HCT116 (cell line): Measurements from ENCODE around the gene C2orf92. TPM values are rescaled to one million over a fixed set of nuclear protein-coding genes. Genes with fewer than 3 reads are reported as not detected.

Source experiments
- ATAC-seq: fragments of 200-7000 bp; cut with Tn5 transposase; 2 replicates; pipeline ENCODE4 v1.9.1; 2020; ENCODE audit warnings: mild to moderate bottlenecking, moderate library complexity
- BruUV-seq: library from RNA; stranded (reverse); fragments of 400-500 nt; replicated peaks from 2 replicates; lab custom pipeline; 2021; lab: Mats Ljungman, UMichigan
- CTCF ChIA-PET: fragments of 300-600 bp; sonication (Branson Sonifier 250); formaldehyde crosslinking; loops from one replicate; lab custom pipeline; 2021; ENCODE audit warnings: antibody characterized with exemption; lab: Charles Lee
- POLR2A ChIA-PET: fragments of 300-600, 350-600 bp; sonication (Branson Sonifier 250); formaldehyde crosslinking; loops from one replicate; lab custom pipeline; 2021; ENCODE audit warnings: antibody characterized with exemption; lab: Charles Lee
- RAD21 ChIA-PET, 2 experiments: fragments of 300-600 bp; sonication (Branson Sonifier 250); formaldehyde crosslinking; loops; one replicate each; lab custom pipeline; 2023; ENCODE audit warnings: low total read pairs in 2 of 2; ENCODE audit not compliant: uncharacterized antibody in 2 of 2, unreplicated experiment in 2 of 2, low non-redundant PET in 1 of 2; lab: Charles Lee
- DNase-seq: peaks from one replicate; pipeline ENCODE4 v3.0.0-alpha.2; 2010; ENCODE audit warnings: low read depth, low spot score
- H2AFZ ChIP-seq: fragments of 200-600 bp; shearing (Covaris generic), sonication (generic); 2 replicates; pipeline ENCODE4 v1.6.1; 2017; ENCODE audit warnings: low read depth, mixed run types, mixed read lengths, antibody characterized with exemption, low read length; ENCODE audit not compliant: poor library complexity, severe bottlenecking
- H3K27ac ChIP-seq: 2 replicates; pipeline ENCODE4 v1.5.1; 2012; ENCODE audit warnings: low read depth, low read length
- H3K27me3 ChIP-seq: fragments of 200-600 bp; sonication (generic); 2 replicates; pipeline ENCODE4 v1.6.1; 2016; ENCODE audit warnings: mixed run types, low read length, mixed read lengths; ENCODE audit not compliant: insufficient read depth
- H3K36me3 ChIP-seq, 2 experiments: fragments of 200-500 bp in 1 of 2; fragments of 200-600 bp in 1 of 2; sonication (Bioruptor generic) in 1 of 2; sonication (generic) in 1 of 2; 2 replicates each; pipeline versions ENCODE4 v1.5.1 to v1.6.1; 2014 to 2016; ENCODE audit warnings: low read length in 2 of 2, inconsistent platforms in 1 of 2, mixed read lengths in 1 of 2, mixed run types in 1 of 2; ENCODE audit not compliant: insufficient read depth in 2 of 2, control insufficient read depth in 1 of 2
- H3K4me1 ChIP-seq, 2 experiments: fragments of 200-600 bp in 1 of 2; sonication (generic) in 1 of 2; 2 replicates each; pipeline versions ENCODE4 v1.5.1 to v1.6.1; 2012 to 2017; ENCODE audit warnings: low read length in 2 of 2, inconsistent platforms in 1 of 2, mild to moderate bottlenecking in 1 of 2, mixed read lengths in 1 of 2, mixed run types in 1 of 2, moderate library complexity in 1 of 2; ENCODE audit not compliant: insufficient read depth in 2 of 2, control insufficient read depth in 1 of 2
- H3K4me2 ChIP-seq: fragments of 200-600 bp; sonication (generic); 2 replicates; pipeline ENCODE4 v1.6.1; 2017; ENCODE audit warnings: mixed run types, low read length, mixed read lengths
- H3K4me3 ChIP-seq, 2 experiments: fragments of 200-600 bp in 1 of 2; sonication (generic) in 1 of 2; replicated peaks in 1 of 2; 2 replicates each; pipeline ENCODE4 v1.5.1; 2011 to 2016; ENCODE audit warnings: low read length in 2 of 2, control low read depth in 1 of 2, low read depth in 1 of 2, mild to moderate bottlenecking in 1 of 2, mixed read lengths in 1 of 2, mixed run types in 1 of 2
- H3K79me2 ChIP-seq: fragments of 200-600 bp; sonication (generic); 2 replicates; pipeline ENCODE4 v1.6.1; 2017; ENCODE audit warnings: mild to moderate bottlenecking, mixed run types, low read length, moderate library complexity, mixed read lengths; ENCODE audit not compliant: insufficient read depth
- H3K9ac ChIP-seq: fragments of 200-600 bp; sonication (generic); 2 replicates; pipeline ENCODE4 v1.6.1; 2016; ENCODE audit warnings: low read length, mixed read lengths
- H3K9me2 ChIP-seq: fragments of 200-600 bp; sonication (generic), shearing (Covaris generic); 2 replicates; pipeline ENCODE4 v1.6.1; 2017; ENCODE audit warnings: mixed run types, mild to moderate bottlenecking, moderate library complexity; ENCODE audit not compliant: insufficient read depth
- H3K9me3 ChIP-seq, 2 experiments: fragments of 200-500 bp in 1 of 2; fragments of 200-600 bp in 1 of 2; sonication (Bioruptor generic) in 1 of 2; sonication (generic) in 1 of 2; 2 replicates each; pipeline ENCODE4 v1.6.1; 2014 to 2017; ENCODE audit warnings: low read length in 2 of 2, mixed read lengths in 2 of 2, inconsistent platforms in 1 of 2, low read depth in 1 of 2, mild to moderate bottlenecking in 1 of 2, mixed run types in 1 of 2, moderate library complexity in 1 of 2; ENCODE audit not compliant: control insufficient read depth in 1 of 2, insufficient read depth in 1 of 2
- H4K20me1 ChIP-seq: fragments of 200-600 bp; sonication (generic), shearing (Covaris generic); 2 replicates; pipeline ENCODE4 v1.6.1; 2017; ENCODE audit warnings: mixed run types, mild to moderate bottlenecking, moderate library complexity; ENCODE audit not compliant: insufficient read depth
- CBX3 ChIP-seq: IDR thresholded peaks from 2 replicates; pipeline ENCODE4 v1.6.1; 2012; ENCODE audit warnings: low read depth
- CEBPB ChIP-seq: IDR thresholded peaks from 2 replicates; pipeline ENCODE4 v1.6.1; 2012; ENCODE audit warnings: low read depth
- ELF1 ChIP-seq: IDR thresholded peaks from 2 replicates; pipeline ENCODE4 v1.6.1; 2012; ENCODE audit warnings: low read depth, borderline replicate concordance
- POLR2A ChIP-seq: IDR thresholded peaks from 2 replicates; pipeline ENCODE4 v1.7.0; 2011; ENCODE audit warnings: borderline replicate concordance; ENCODE audit not compliant: insufficient read depth, insufficient read length; ENCODE audit errors: extremely low read depth
- RAD21 ChIP-seq: IDR thresholded peaks from 2 replicates; pipeline ENCODE4 v1.6.1; 2012; ENCODE audit warnings: low read depth, mild to moderate bottlenecking
- SRF ChIP-seq: IDR thresholded peaks from 2 replicates; pipeline ENCODE4 v1.6.1; 2012; ENCODE audit warnings: low read depth
- TCF7L2 ChIP-seq: IDR thresholded peaks from 2 replicates; pipeline ENCODE4 v1.7.0; 2011; ENCODE audit warnings: borderline replicate concordance, inconsistent platforms; ENCODE audit not compliant: insufficient read depth, insufficient read length; ENCODE audit errors: extremely low read depth
- intact Hi-C: fragments of 100-400 bp; cut with micrococcal nuclease; formaldehyde crosslinking; loops from 2 replicates; pipeline ENCODE4 v1.10.0; 2022
- total RNA-seq: library from RNA; stranded (reverse); gene quantifications from one replicate; pipeline ENCODE4 v1.2.1, GENCODE V29; 2021; ENCODE audit not compliant: unreplicated experiment
- TF ChIP-seq, protein P1 (sequence below): IDR thresholded peaks from 2 replicates; pipeline ENCODE4 v1.6.1; 2012
- TF ChIP-seq, protein P2 (sequence below), 3 experiments: fragments of 200-600 bp in 1 of 3; sonication (generic) in 1 of 3; IDR thresholded peaks in 2 of 3; conservative IDR thresholded peaks in 1 of 3; 2 replicates each; pipeline ENCODE4 v1.5.1; 2012 to 2017; ENCODE audit warnings: low read depth in 2 of 3, low read length in 2 of 3, antibody characterized with exemption in 1 of 3, borderline replicate concordance in 1 of 3, control low read depth in 1 of 3, mild to moderate bottlenecking in 1 of 3, mixed read lengths in 1 of 3, mixed run types in 1 of 3, moderate library complexity in 1 of 3; ENCODE audit not compliant: insufficient read depth in 1 of 3

C2orf92 gene
- total RNA-seq, 1 experiment from 2014 or later = 3.0 TPM

DNA sequence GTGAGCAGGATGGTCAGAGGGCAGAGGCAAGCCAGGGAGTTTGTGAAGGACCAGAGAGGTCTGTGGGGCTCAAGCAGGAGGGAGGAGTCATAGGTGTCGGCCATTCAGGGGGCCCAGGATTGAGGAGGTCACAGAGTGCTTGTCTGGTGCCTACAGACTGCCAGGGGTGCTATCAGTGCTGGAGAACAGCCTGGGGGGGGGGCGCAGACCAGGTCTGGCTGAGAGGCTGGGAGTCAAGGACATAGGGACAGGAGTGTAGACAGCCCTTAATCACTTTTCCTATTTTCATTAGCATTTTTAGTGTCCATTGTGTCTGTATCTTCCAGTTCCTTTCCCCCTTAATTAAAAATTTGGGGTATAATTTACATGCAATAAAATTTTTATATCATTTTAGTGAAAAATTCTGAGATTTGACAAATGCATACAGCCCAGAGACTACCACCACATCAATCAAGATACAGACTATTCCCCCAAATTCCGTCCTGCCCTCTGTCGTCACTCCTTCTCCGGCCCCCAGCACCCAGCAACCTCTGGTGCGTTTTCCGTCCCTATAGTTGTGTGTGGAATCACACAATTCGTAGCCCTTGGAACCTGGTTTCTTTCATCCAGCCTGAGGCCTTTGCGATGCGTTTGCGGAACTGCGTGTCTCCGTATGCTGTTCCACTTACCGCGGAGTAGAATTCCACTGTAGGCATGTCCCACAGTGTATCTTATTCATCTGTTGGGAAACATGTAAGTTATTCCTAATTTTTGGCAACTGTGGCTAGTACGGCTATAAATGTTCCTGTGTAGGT lies 50.0 kb downstream of the C2orf92 start:
- POLR2A ChIA-PET = no interaction called here

More for the DNA sequence above, 50.0 kb downstream of the C2orf92 start:
- ChIA-PET CTCF (no interaction called here), RAD21 (no interaction called here)
- no peaks in the 10 kb centered on the region for H3K9me3 ChIP-seq
- DNase-seq (no peak), ATAC-seq (no peak)
- no peaks in the 10 kb centered on the region for H3K4me1 ChIP-seq
- H3K4me2 ChIP-seq = no peak overlapping the region
- no peaks in the 10 kb centered on the region for H3K79me2 ChIP-seq
- TF ChIP-seq SRF (no peak), ELF1 (no peak), POLR2A (no peak), CBX3 (no peak), RAD21 (no peak), TCF7L2 (no peak), CEBPB (no peak)
- TF ChIP-seq, protein P1, sequence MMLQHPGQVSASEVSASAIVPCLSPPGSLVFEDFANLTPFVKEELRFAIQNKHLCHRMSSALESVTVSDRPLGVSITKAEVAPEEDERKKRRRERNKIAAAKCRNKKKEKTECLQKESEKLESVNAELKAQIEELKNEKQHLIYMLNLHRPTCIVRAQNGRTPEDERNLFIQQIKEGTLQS = no peak
- TF ChIP-seq, protein P2, sequence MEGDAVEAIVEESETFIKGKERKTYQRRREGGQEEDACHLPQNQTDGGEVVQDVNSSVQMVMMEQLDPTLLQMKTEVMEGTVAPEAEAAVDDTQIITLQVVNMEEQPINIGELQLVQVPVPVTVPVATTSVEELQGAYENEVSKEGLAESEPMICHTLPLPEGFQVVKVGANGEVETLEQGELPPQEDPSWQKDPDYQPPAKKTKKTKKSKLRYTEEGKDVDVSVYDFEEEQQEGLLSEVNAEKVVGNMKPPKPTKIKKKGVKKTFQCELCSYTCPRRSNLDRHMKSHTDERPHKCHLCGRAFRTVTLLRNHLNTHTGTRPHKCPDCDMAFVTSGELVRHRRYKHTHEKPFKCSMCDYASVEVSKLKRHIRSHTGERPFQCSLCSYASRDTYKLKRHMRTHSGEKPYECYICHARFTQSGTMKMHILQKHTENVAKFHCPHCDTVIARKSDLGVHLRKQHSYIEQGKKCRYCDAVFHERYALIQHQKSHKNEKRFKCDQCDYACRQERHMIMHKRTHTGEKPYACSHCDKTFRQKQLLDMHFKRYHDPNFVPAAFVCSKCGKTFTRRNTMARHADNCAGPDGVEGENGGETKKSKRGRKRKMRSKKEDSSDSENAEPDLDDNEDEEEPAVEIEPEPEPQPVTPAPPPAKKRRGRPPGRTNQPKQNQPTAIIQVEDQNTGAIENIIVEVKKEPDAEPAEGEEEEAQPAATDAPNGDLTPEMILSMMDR (IDR thresholded peaks at IDR 0.05 in 2 of 3, conservative IDR thresholded peaks at IDR 0.05 in 1 of 3; ENCODE audit: borderline replicate concordance in 1 of 3, insufficient read depth in 1 of 3, low read depth in 2 of 3, low read length in 2 of 3) = no peak
- no peaks in the 10 kb centered on the region for H3K9me2 ChIP-seq
- no peak overlapping the region for H3K27ac ChIP-seq
- H3K4me3 ChIP-seq = no peak overlapping the region
- no peaks in the 10 kb centered on the region for H3K36me3 ChIP-seq
- H2AFZ ChIP-seq = no peak overlapping the region
- H3K27me3 ChIP-seq = no peaks in the 10 kb centered on the region
- intact Hi-C loops = no loop called here
- no peaks in the 10 kb centered on the region for H4K20me1 ChIP-seq
- no TSS peak for BruUV-seq
- H3K9ac ChIP-seq = no peak overlapping the region
